ENCODE data around the gene PLD6. TPM values are rescaled to one million over a fixed set of nuclear protein-coding genes. Genes with fewer than 3 reads are reported as not detected.
"Not testable (repeated sequence)": the region's sequence is repeated elsewhere in the genome, so short reads cannot be mapped to it uniquely, and the experiment has no call there.

PLD6 gene
- polyA plus RNA-seq (2013, experiment 1 of 2): 0.01 TPM
- 0.01 TPM for polyA plus RNA-seq (2013, experiment 2 of 2)

GRCh38 chr17:17206124-17206912 is at the start of gene PLD6:
TSS of gene PLD6 (minus strand) at chr17:17206333. CDS start at chr17:17206286, 47 bp downstream.
- no peaks in the 10 kb centered on the region for H3K27me3 ChIP-seq (ENCODE audit: insufficient read depth, low read length, poor library complexity)
- H3K4ac ChIP-seq (ENCODE audit: low read depth, low read length): no peak within 1 kb of the TSS
- H2BK120ac ChIP-seq (ENCODE audit: low read depth, low read length): no peak within 1 kb of the TSS
- H3K4me3 ChIP-seq (ENCODE audit: low read length): no peak within 1 kb of the TSS
- no peak within 1 kb of the TSS for H4K8ac ChIP-seq (ENCODE audit: low read depth, low read length)
- H3K23ac ChIP-seq (ENCODE audit: low read length): no peak within 1 kb of the TSS
- H3K36me3 ChIP-seq (ENCODE audit: control insufficient read depth, insufficient read depth, low read length): no peaks in the 10 kb centered on the region
- no CpG with 5 or more reads among the region's 78 CpGs for WGBS (ENCODE audit: extremely low coverage, insufficient coverage, low lambda C conversion rate)
- no peak within 1 kb of the TSS for H2BK5ac ChIP-seq (ENCODE audit: low read length)
- H3K79me1 ChIP-seq (ENCODE audit: low read length): no peaks in the 10 kb centered on the region
- no peak within 1 kb of the TSS for H3K56ac ChIP-seq (ENCODE audit: low read length)
- H3K4me1 ChIP-seq (ENCODE audit: control insufficient read depth, low read depth, low read length): no peaks in the 10 kb centered on the region
- H2AK5ac ChIP-seq (ENCODE audit: low read length): no peak within 1 kb of the TSS
- H4K5ac ChIP-seq (ENCODE audit: low read length): no peak within 1 kb of the TSS
- no peak within 1 kb of the TSS for H3K27ac ChIP-seq (ENCODE audit: low read depth, low read length)
- H3K18ac ChIP-seq (ENCODE audit: low read length): no peak within 1 kb of the TSS
- no peak within 1 kb of the TSS for H3K9ac ChIP-seq (ENCODE audit: low read length)
- no peak within 1 kb of the TSS for H2BK15ac ChIP-seq (replicated peaks; ENCODE audit: low read depth)
- no peaks in the 10 kb centered on the region for H3K79me2 ChIP-seq (ENCODE audit: control insufficient read depth, insufficient read depth, low read length)
- H3K4me2 ChIP-seq (ENCODE audit: low read length): no peak within 1 kb of the TSS
- no peak for DNase-seq

GRCh38 chr17:17255689-17256088 is 49.6 kb upstream of the PLD6 start:
- not testable (repeated sequence) for H2BK5ac ChIP-seq (ENCODE audit: low read length); H4K8ac ChIP-seq (ENCODE audit: low read depth, low read length); H3K56ac ChIP-seq (ENCODE audit: low read length); H3K9ac ChIP-seq (ENCODE audit: low read length); H3K23ac ChIP-seq (ENCODE audit: low read length); H2BK120ac ChIP-seq (ENCODE audit: low read depth, low read length); H4K5ac ChIP-seq (ENCODE audit: low read length); H3K4me1 ChIP-seq (ENCODE audit: control insufficient read depth, low read depth, low read length); H3K18ac ChIP-seq (ENCODE audit: low read length); H2BK15ac ChIP-seq (replicated peaks; ENCODE audit: low read depth); H3K27ac ChIP-seq (ENCODE audit: low read depth, low read length); DNase-seq; H3K4me3 ChIP-seq (ENCODE audit: low read length); H2AK5ac ChIP-seq (ENCODE audit: low read length); H3K4ac ChIP-seq (ENCODE audit: low read depth, low read length); H3K4me2 ChIP-seq (ENCODE audit: low read length); H3K79me1 ChIP-seq (ENCODE audit: low read length); H3K27me3 ChIP-seq (ENCODE audit: insufficient read depth, low read length, poor library complexity); H3K79me2 ChIP-seq (ENCODE audit: control insufficient read depth, insufficient read depth, low read length)
- no CpG with 5 or more reads among the region's 11 CpGs for WGBS (ENCODE audit: extremely low coverage, insufficient coverage, low lambda C conversion rate)
- H3K36me3 ChIP-seq (ENCODE audit: control insufficient read depth, insufficient read depth, low read length): peaks cover 15% of the 10 kb centered on the region

GRCh38 chr17:17254036-17254435 is 47.9 kb upstream of the PLD6 start:
- H3K27me3 ChIP-seq (ENCODE audit: insufficient read depth, low read length, poor library complexity): no peaks in the 10 kb centered on the region
- no peak overlapping the region for H3K56ac ChIP-seq (ENCODE audit: low read length)
- no peak overlapping the region for H3K9ac ChIP-seq (ENCODE audit: low read length)
- H3K23ac ChIP-seq (ENCODE audit: low read length): no peak overlapping the region
- no CpG with 5 or more reads among the region's 3 CpGs for WGBS (ENCODE audit: extremely low coverage, insufficient coverage, low lambda C conversion rate)
- H3K4me3 ChIP-seq (ENCODE audit: low read length): no peak overlapping the region
- no peaks in the 10 kb centered on the region for H3K4me1 ChIP-seq (ENCODE audit: control insufficient read depth, low read depth, low read length)
- peaks cover 11% of the 10 kb centered on the region for H3K36me3 ChIP-seq (ENCODE audit: control insufficient read depth, insufficient read depth, low read length)
- H4K5ac ChIP-seq (ENCODE audit: low read length): no peak overlapping the region
- H2BK15ac ChIP-seq (replicated peaks; ENCODE audit: low read depth): no peak overlapping the region
- H3K79me2 ChIP-seq (ENCODE audit: control insufficient read depth, insufficient read depth, low read length): no peaks in the 10 kb centered on the region
- no peak for DNase-seq
- H3K79me1 ChIP-seq (ENCODE audit: low read length): no peaks in the 10 kb centered on the region
- no peak overlapping the region for H2BK120ac ChIP-seq (ENCODE audit: low read depth, low read length)
- no peak overlapping the region for H4K8ac ChIP-seq (ENCODE audit: low read depth, low read length)
- H2AK5ac ChIP-seq (ENCODE audit: low read length): no peak overlapping the region
- no peak overlapping the region for H3K4ac ChIP-seq (ENCODE audit: low read depth, low read length)
- no peak overlapping the region for H3K18ac ChIP-seq (ENCODE audit: low read length)
- H3K27ac ChIP-seq (ENCODE audit: low read depth, low read length): no peak overlapping the region
- H2BK5ac ChIP-seq (ENCODE audit: low read length): no peak overlapping the region
- no peak overlapping the region for H3K4me2 ChIP-seq (ENCODE audit: low read length)

- no peaks in the 10 kb centered on the region for H3K4me1 ChIP-seq (ENCODE audit: control insufficient read depth, low read depth, low read length)
- WGBS (ENCODE audit: extremely low coverage, insufficient coverage, low lambda C conversion rate): no CpG with 5 or more reads among the region's 3 CpGs
- no peak for DNase-seq
- H2AK5ac ChIP-seq (ENCODE audit: low read length): no peak overlapping the region
- H3K18ac ChIP-seq (ENCODE audit: low read length): no peak overlapping the region
- no peak overlapping the region for H3K27ac ChIP-seq (ENCODE audit: low read depth, low read length)
- no peaks in the 10 kb centered on the region for H3K27me3 ChIP-seq (ENCODE audit: insufficient read depth, low read length, poor library complexity)
- no peak overlapping the region for H2BK5ac ChIP-seq (ENCODE audit: low read length)
- H3K4me2 ChIP-seq (ENCODE audit: low read length): no peak overlapping the region
- H2BK15ac ChIP-seq (replicated peaks; ENCODE audit: low read depth): no peak overlapping the region
- no peaks in the 10 kb centered on the region for H3K79me2 ChIP-seq (ENCODE audit: control insufficient read depth, insufficient read depth, low read length)
- no peak overlapping the region for H4K5ac ChIP-seq (ENCODE audit: low read length)
- H3K9ac ChIP-seq (ENCODE audit: low read length): no peak overlapping the region
- no peak overlapping the region for H3K4me3 ChIP-seq (ENCODE audit: low read length)
- H3K23ac ChIP-seq (ENCODE audit: low read length): no peak overlapping the region
- peaks cover 9% of the 10 kb centered on the region for H3K36me3 ChIP-seq (ENCODE audit: control insufficient read depth, insufficient read depth, low read length)
- H4K8ac ChIP-seq (ENCODE audit: low read depth, low read length): no peak overlapping the region
- no peaks in the 10 kb centered on the region for H3K79me1 ChIP-seq (ENCODE audit: low read length)
- H3K56ac ChIP-seq (ENCODE audit: low read length): no peak overlapping the region
- H2BK120ac ChIP-seq (ENCODE audit: low read depth, low read length): no peak overlapping the region
- H3K4ac ChIP-seq (ENCODE audit: low read depth, low read length): no peak overlapping the region
These were observed 47.3 kb upstream of the PLD6 start for GRCh38 chr17:17253406-17253805.

- Histone ChIP-seq H3K79me2 (ENCODE audit: control insufficient read depth, insufficient read depth, low read length) (no peaks in the 10 kb centered on the region), H3K56ac (ENCODE audit: low read length) (no peak overlapping the region), H2BK15ac (replicated peaks; ENCODE audit: low read depth) (no peak overlapping the region), H3K9ac (ENCODE audit: low read length) (no peak overlapping the region), H2BK120ac (ENCODE audit: low read depth, low read length) (no peak overlapping the region), H3K4me1 (ENCODE audit: control insufficient read depth, low read depth, low read length) (no peaks in the 10 kb centered on the region), H3K4me2 (ENCODE audit: low read length) (no peak overlapping the region), H3K79me1 (ENCODE audit: low read length) (no peaks in the 10 kb centered on the region), H2AK5ac (ENCODE audit: low read length) (no peak overlapping the region), H3K4me3 (ENCODE audit: low read length) (no peak overlapping the region), H3K36me3 (ENCODE audit: control insufficient read depth, insufficient read depth, low read length) (peaks cover 8% of the 10 kb centered on the region), H3K4ac (ENCODE audit: low read depth, low read length) (no peak overlapping the region), H4K8ac (ENCODE audit: low read depth, low read length) (no peak overlapping the region), H3K27ac (ENCODE audit: low read depth, low read length) (no peak overlapping the region), H3K18ac (ENCODE audit: low read length) (no peak overlapping the region), H3K27me3 (ENCODE audit: insufficient read depth, low read length, poor library complexity) (no peaks in the 10 kb centered on the region), H3K23ac (ENCODE audit: low read length) (no peak overlapping the region), H4K5ac (ENCODE audit: low read length) (no peak overlapping the region), H2BK5ac (ENCODE audit: low read length) (no peak overlapping the region)
- DNase-seq: no peak
- WGBS (ENCODE audit: extremely low coverage, insufficient coverage, low lambda C conversion rate): no CpG with 5 or more reads among the region's 9 CpGs
These were observed 46.1 kb upstream of the PLD6 start for GRCh38 chr17:17252149-17252661.

Measured in mesendoderm (in vitro differentiated cells).